Psoas muscle (tissue), 8 donors: ENCODE results near the gene IPMK. TPM values are rescaled to one million over a fixed set of nuclear protein-coding genes. Genes with fewer than 3 reads are reported as not detected.

Source experiments
- ATAC-seq, 4 donors: fragments of 200-7000 bp; cut with Tn5 transposase; one replicate each; pipeline ENCODE4 v1.9.1; 2020; ENCODE audit warnings: moderate library complexity in 3 of 4, mild to moderate bottlenecking in 2 of 4
- DNase-seq, 2 donors: peaks; one replicate each; pipeline ENCODE4 v3.0.0-alpha.2; 2020
- H3K27ac ChIP-seq: fragments of 200-600 bp; one replicate; pipeline ENCODE4 v1.8.0; 2022
- H3K27me3 ChIP-seq, 3 donors: fragments of 200-600 bp in 1 of 3; one replicate each; pipeline versions ENCODE4 v1.6.1 to v1.8.0; 2013 to 2022; ENCODE audit warnings: low read length in 2 of 3, mild to moderate bottlenecking in 2 of 3, moderate library complexity in 1 of 3; ENCODE audit not compliant: insufficient read depth in 3 of 3
- H3K36me3 ChIP-seq, 2 donors: fragments of 200-600 bp in 1 of 2; one replicate each; pipeline versions ENCODE4 v1.6.1 to v1.8.0; 2013 to 2022; ENCODE audit warnings: low read depth in 1 of 2, mild to moderate bottlenecking in 1 of 2, moderate library complexity in 1 of 2; ENCODE audit not compliant: insufficient read depth in 1 of 2
- H3K4me1 ChIP-seq: fragments of 200-600 bp; one replicate; pipeline ENCODE4 v1.8.0; 2022
- H3K4me3 ChIP-seq: fragments of 200-600 bp; one replicate; pipeline ENCODE4 v1.8.0; 2022; ENCODE audit warnings: mild to moderate bottlenecking
- H3K9me3 ChIP-seq: fragments of 200-600 bp; one replicate; pipeline ENCODE4 v1.8.0; 2022
- CTCF ChIP-seq: fragments of 200-600 bp; IDR thresholded peaks from one replicate; pipeline ENCODE4 v1.8.0; 2022; ENCODE audit warnings: antibody characterized with exemption
- WGBS, 3 donors: extraction: QIAGEN DNeasy Blood & Tissue Kit; methylation state at CpG; one replicate each; pipeline versions ENCODE4 v1.1.6 to v1.1.7; 2013; 5-methylcytosine and 5-hydroxymethylcytosine counted together
- intact Hi-C, 2 donors: fragments of 100-400 bp; cut with DNase I; formaldehyde crosslinking; loops; one replicate each; pipeline versions ENCODE4 v1.11.0 to v1.14.2; 2022
- polyA plus RNA-seq, 3 donors: library from polyadenylated mRNA; stranded (reverse); fragments of 200-250 nt; gene quantifications; one replicate each; pipeline ENCODE4 v1.2.3, GENCODE V29; 2013
- total RNA-seq, 4 donors: library from RNA; stranded (reverse); fragmentation: NEBNext Ultra II Directional in 2 of 4; extraction: Animal tissue kit (Norgen Biotek cat#: 25700) in 2 of 4; gene quantifications; one replicate each; pipeline versions ENCODE4 v1.2.1 to v1.2.4, GENCODE V29; 2021 to 2023
- donor health status: healthy with polysubstance abuse.
- donor health status: DM: no; HTN: no; CAD: no; lungs with moderate emphysema.
- donor health status: Bipolar disorder and iron deficiency.
- donor health status: healthy.
- donor health status: DM: yes; HTN: yes; CAD: no.
- donor health status: DM: no; HTN: no; CAD: no.
- donor health status: DM: no; HTN: no; CAD: no.
- donor health status: DM: yes; HTN: yes; CAD: no.

The IPMK gene
- total and polyA plus RNA-seq, 7 donors, result 2.3 to 10.8 (median 4.3) TPM

- Histone ChIP-seq H3K4me1 (peaks cover 36% of the 10 kb centered on the region), H3K36me3 (no peaks in the 10 kb centered on the region), H3K27ac (peak overlapping the region; percentile 97), H3K9me3 (no peaks in the 10 kb centered on the region), H3K27me3 (no peaks in the 10 kb centered on the region), H3K4me3 (peak overlapping the region; percentile 90)
- WGBS, 3 donors, result 10 to 15% (median 11%) methylated on average over 12 of the region's 12 CpGs
- DNase-seq (no peak), ATAC-seq (no peak)
- intact Hi-C loops, result no loop called here
- TF ChIP-seq CTCF, result no peak
These were observed 2.1 kb upstream of the IPMK start for GRCh38 chr10:58269782-58270290.

- no peaks in the 10 kb centered on the region for H3K9me3 ChIP-seq
- intact Hi-C loops, result no loop called here
- H3K27ac ChIP-seq, result peak within 1 kb of the TSS; percentile 97
- WGBS, 3 donors, result 0 to 1% (median 0%) methylated on average over 57 to 66 of the region's 66 CpGs
- peaks cover 34% of the 10 kb centered on the region for H3K4me1 ChIP-seq
- H3K36me3 ChIP-seq, result no peaks in the 10 kb centered on the region
- H3K4me3 ChIP-seq, result peak within 1 kb of the TSS; percentile 90
- TF ChIP-seq CTCF, result no peak
- H3K27me3 ChIP-seq, result no peaks in the 10 kb centered on the region
- DNase-seq (peak; percentile 95 to 99), ATAC-seq (peak; percentile 87 to 91 (median 88))
These were observed 1.5 kb upstream of the IPMK start, which contains the start of gene CISD1 for GRCh38 chr10:58268946-58269781. CISD1 (plus strand) TSS chr10:58269162; CDS start chr10:58269274, 112 bp downstream.

DNA sequence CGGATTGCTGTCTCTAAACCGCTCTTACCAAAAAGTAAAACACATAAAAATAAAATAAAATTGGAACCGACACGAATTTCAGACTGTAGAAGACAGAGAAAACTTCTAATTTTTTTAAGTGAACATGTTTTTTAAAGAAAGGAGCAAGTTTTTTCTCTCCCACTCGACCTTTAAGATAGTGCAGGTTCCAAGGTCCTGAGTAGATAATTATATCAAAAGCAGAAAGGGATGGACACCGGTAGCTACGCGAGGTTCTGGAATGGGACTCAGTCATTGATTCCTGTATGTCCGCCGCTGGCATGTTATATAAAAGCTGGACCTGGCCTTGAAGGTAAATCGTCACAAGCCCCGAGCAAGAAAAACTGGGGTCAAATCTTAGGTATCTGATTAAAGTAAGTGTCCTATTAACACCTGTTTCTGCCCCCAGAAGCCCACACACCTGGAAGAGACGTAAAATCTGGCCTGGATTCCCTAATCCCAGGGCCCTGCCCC is 806 bp upstream of the IPMK start:
- no peak for TF ChIP-seq CTCF
- ATAC-seq (peak; percentile 0 to 14 (median 6)), DNase-seq (no peak)
- intact Hi-C loops, result no loop called here
- H3K27me3 ChIP-seq, result no peaks in the 10 kb centered on the region
- no peaks in the 10 kb centered on the region for H3K36me3 ChIP-seq
- no peaks in the 10 kb centered on the region for H3K9me3 ChIP-seq
- WGBS, 3 donors, result 0 to 1% (median 1%) methylated on average over 13 of the region's 13 CpGs
- peaks cover 36% of the 10 kb centered on the region for H3K4me1 ChIP-seq
- peak overlapping the region; percentile 90 for H3K4me3 ChIP-seq
- peak overlapping the region; percentile 97 for H3K27ac ChIP-seq

GRCh38 chr10:58266826-58267712 is 625 bp downstream of the IPMK start:
- peaks cover 31% of the 10 kb centered on the region for H3K4me1 ChIP-seq
- peak; percentile 57 to 81 for DNase-seq
- no peaks in the 10 kb centered on the region for H3K27me3 ChIP-seq
- H3K27ac ChIP-seq, result peak overlapping the region; percentile 97
- ATAC-seq, result peak in 3 of 4 donors; percentile 7 to 28 (median 24)
- WGBS, 3 donors, result 1% methylated on average over 39 to 53 of the region's 53 CpGs
- H3K4me3 ChIP-seq, result peak overlapping the region; percentile 90
- no peak for TF ChIP-seq CTCF
- H3K9me3 ChIP-seq, result no peaks in the 10 kb centered on the region
- H3K36me3 ChIP-seq, result no peaks in the 10 kb centered on the region
- intact Hi-C loops, result no loop called here
